ENCODE results near the gene XPA.

- TF ChIP-seq POLR2A (IDR thresholded peaks at IDR 0.05) (no peak), CTCF (IDR thresholded peaks at IDR 0.05) (no peak), POLR2AphosphoS5 (IDR thresholded peaks at IDR 0.05) (no peak)
Observed at GRCh38 chr9:97695995-97696802, 941 bp downstream of the XPA start.

Measured in stomach (tissue), 4 donors.